ENCODE data around the gene SORCS2.

GRCh38 chr4:7422151-7422897 lies 230.0 kb downstream of the SORCS2 start:
- TF ChIP-seq CTCF (IDR thresholded peaks at IDR 0.05; ENCODE audit: insufficient read depth, low read depth, low read length) (no peak), EZH2 (IDR thresholded peaks at IDR 0.05; ENCODE audit: insufficient read depth, low read length) (no peak)

Measured in astrocyte (in vitro differentiated cells and primary cell).